Measurements from ENCODE around the gene AUH.

The AUH gene

GRCh38 chr9:91312717-91313325 is 48.9 kb downstream of the AUH start:
- Histone ChIP-seq H3K27ac (no peak overlapping the region), H3K9me3 (no peaks in the 10 kb centered on the region), H3K4me3 (ENCODE audit: low read depth in 1 of 2, low read length in 1 of 2) (no peak overlapping the region), H3K4me1 (ENCODE audit: control insufficient read depth in 1 of 2, insufficient read depth in 1 of 2, low read depth in 1 of 2, low read length in 1 of 2) (no peaks in the 10 kb centered on the region), H3K36me3 (no peaks in the 10 kb centered on the region), H3K27me3 (no peaks in the 10 kb centered on the region)
- TF ChIP-seq CTCF (IDR thresholded peaks at IDR 0.05), result no peak

- Histone ChIP-seq H3K4me3 (ENCODE audit: low read depth in 1 of 2, low read length in 1 of 2) (no peak overlapping the region), H3K27me3 (no peaks in the 10 kb centered on the region)
These were observed 51.7 kb downstream of the AUH start for GRCh38 chr9:91310037-91310436.

GRCh38 chr9:91308191-91308590 is 53.5 kb downstream of the AUH start:
- H3K36me3 ChIP-seq, result no peaks in the 10 kb centered on the region
- TF ChIP-seq CTCF (IDR thresholded peaks at IDR 0.05), result no peak
- no peaks in the 10 kb centered on the region for H3K27me3 ChIP-seq
- H3K4me1 ChIP-seq (ENCODE audit: control insufficient read depth in 1 of 2, insufficient read depth in 1 of 2, low read depth in 1 of 2, low read length in 1 of 2), result peaks cover 9% of the 10 kb centered on the region in 2 experiments
- H3K9me3 ChIP-seq, result no peaks in the 10 kb centered on the region
- no peak overlapping the region for H3K27ac ChIP-seq
- H3K4me3 ChIP-seq (ENCODE audit: low read depth in 1 of 2, low read length in 1 of 2), result no peak overlapping the region

More at GRCh38 chr9:91310037-91310436, 51.7 kb downstream of the AUH start:
- no peaks in the 10 kb centered on the region for H3K36me3 ChIP-seq
- H3K9me3 ChIP-seq, result no peaks in the 10 kb centered on the region
- no peak for TF ChIP-seq CTCF (IDR thresholded peaks at IDR 0.05)
- H3K27ac ChIP-seq, result no peak overlapping the region
- H3K4me1 ChIP-seq (ENCODE audit: control insufficient read depth in 1 of 2, insufficient read depth in 1 of 2, low read depth in 1 of 2, low read length in 1 of 2), result peaks cover 9% of the 10 kb centered on the region in 2 experiments

- no peak overlapping the region for H3K4me3 ChIP-seq (ENCODE audit: low read depth in 1 of 2, low read length in 1 of 2)
- TF ChIP-seq CTCF (IDR thresholded peaks at IDR 0.05), result no peak
- no peaks in the 10 kb centered on the region for H3K9me3 ChIP-seq
- H3K27me3 ChIP-seq, result no peaks in the 10 kb centered on the region
- peaks cover 15 to 16% of the 10 kb centered on the region in 2 experiments for H3K4me1 ChIP-seq (ENCODE audit: control insufficient read depth in 1 of 2, insufficient read depth in 1 of 2, low read depth in 1 of 2, low read length in 1 of 2)
- no peaks in the 10 kb centered on the region for H3K36me3 ChIP-seq
- no peak overlapping the region for H3K27ac ChIP-seq
These were observed 54.4 kb downstream of the AUH start for GRCh38 chr9:91307279-91307678.

GRCh38 chr9:91306296-91306630 is 55.5 kb downstream of the AUH start:
- Histone ChIP-seq H3K4me1 (ENCODE audit: control insufficient read depth in 1 of 2, insufficient read depth in 1 of 2, low read depth in 1 of 2, low read length in 1 of 2) (peaks cover 15 to 17% of the 10 kb centered on the region in 2 experiments), H3K4me3 (ENCODE audit: low read depth in 1 of 2, low read length in 1 of 2) (no peak overlapping the region), H3K9me3 (no peaks in the 10 kb centered on the region), H3K27me3 (no peaks in the 10 kb centered on the region), H3K27ac (no peak overlapping the region), H3K36me3 (no peaks in the 10 kb centered on the region)
- no peak for TF ChIP-seq CTCF (IDR thresholded peaks at IDR 0.05)
